Daoy (cell line): ENCODE measurements around the gene TPR. TPM values are rescaled to one million over a fixed set of nuclear protein-coding genes. Genes with fewer than 3 reads are reported as not detected.

Experiments
- DNase-seq: peaks from one replicate; pipeline ENCODE4 v3.0.0-alpha.2; 2015; ENCODE audit warnings: low read depth
- total RNA-seq: library from RNA; depleted of rRNA; stranded (reverse); fragments of >200 nt; shearing (Covaris generic); gene quantifications from 2 replicates; pipeline ENCODE4 v1.2.3, GENCODE V29; 2014

TPR gene
- total RNA-seq, 1 experiment from 2014 or later, result 75.1 TPM

- no peak for DNase-seq
These were observed 47.7 kb downstream of the TPR start for GRCh38 chr1:186327331-186327730.

GRCh38 chr1:186326009-186326408 is 49.0 kb downstream of the TPR start:
- DNase-seq, result no peak

- DNase-seq, result no peak
These were observed 49.8 kb downstream of the TPR start for GRCh38 chr1:186325239-186325638.

GRCh38 chr1:186323865-186324264 is 51.2 kb downstream of the TPR start:
- no peak for DNase-seq

DNA sequence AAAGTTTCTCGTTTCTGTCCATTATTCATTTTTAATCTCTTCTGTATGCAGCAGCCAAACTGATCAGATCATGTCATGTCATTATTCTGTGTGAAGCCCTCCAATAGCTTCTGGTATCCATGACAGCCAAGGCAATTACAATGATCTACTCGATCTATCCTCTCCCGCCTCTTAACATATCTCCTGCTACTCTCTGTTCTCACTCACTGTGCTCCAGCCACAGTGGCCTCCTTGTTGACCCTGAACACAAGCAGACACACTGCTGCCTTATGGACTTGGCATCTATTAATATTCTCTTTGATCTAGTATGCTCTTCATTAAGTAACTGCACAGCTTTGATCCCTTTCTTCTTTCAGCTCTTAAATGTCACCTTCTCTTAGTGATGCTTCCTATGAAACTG is 59.5 kb downstream of the TPR start:
- DNase-seq, result no peak

DNA sequence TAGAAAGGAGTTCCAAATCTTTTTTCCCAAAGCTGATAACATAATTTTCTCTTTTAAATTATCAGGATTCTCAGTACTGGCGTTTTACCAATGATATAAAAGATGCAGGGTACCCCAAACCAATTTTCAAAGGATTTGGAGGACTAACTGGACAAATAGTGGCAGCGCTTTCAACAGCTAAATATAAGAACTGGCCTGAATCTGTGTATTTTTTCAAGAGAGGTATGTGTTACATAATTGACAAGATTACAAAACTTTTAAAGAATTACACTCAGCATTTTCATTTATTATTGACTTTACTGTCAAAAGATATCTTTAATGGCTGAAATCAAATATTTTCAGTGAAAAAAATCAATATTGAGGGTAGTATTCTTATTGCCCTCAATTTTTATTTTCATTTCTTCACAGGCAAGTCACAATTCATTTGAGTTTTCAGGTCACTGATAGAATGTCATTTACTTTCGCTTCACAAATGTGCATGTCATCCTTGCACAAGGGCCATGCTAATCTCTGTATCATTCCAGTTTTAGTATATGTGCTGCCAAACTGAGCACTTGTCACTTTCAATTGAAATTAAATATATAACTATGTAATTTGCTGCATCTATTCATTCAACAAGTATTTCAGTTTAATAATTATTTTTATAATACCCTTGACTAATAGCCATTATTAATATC is 63.5 kb downstream of the TPR start:
- DNase-seq, result no peak

GRCh38 chr1:186310307-186310706 is 64.7 kb downstream of the TPR start:
- DNase-seq, result no peak

- no peak for DNase-seq
These were observed 66.6 kb downstream of the TPR start for GRCh38 chr1:186308264-186309060.

DNA sequence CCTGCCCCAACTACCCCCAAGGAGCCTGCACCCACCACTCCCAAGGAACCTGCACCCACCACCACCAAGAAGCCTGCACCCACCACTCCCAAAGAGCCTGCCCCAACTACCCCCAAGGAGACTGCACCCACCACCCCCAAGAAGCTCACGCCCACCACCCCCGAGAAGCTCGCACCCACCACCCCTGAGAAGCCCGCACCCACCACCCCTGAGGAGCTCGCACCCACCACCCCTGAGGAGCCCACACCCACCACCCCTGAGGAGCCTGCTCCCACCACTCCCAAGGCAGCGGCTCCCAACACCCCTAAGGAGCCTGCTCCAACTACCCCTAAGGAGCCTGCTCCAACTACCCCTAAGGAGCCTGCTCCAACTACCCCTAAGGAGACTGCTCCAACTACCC is 67.6 kb downstream of the TPR start:
- DNase-seq, result no peak

GRCh38 chr1:186306533-186306932 is 68.5 kb downstream of the TPR start:
- no peak for DNase-seq

DNA sequence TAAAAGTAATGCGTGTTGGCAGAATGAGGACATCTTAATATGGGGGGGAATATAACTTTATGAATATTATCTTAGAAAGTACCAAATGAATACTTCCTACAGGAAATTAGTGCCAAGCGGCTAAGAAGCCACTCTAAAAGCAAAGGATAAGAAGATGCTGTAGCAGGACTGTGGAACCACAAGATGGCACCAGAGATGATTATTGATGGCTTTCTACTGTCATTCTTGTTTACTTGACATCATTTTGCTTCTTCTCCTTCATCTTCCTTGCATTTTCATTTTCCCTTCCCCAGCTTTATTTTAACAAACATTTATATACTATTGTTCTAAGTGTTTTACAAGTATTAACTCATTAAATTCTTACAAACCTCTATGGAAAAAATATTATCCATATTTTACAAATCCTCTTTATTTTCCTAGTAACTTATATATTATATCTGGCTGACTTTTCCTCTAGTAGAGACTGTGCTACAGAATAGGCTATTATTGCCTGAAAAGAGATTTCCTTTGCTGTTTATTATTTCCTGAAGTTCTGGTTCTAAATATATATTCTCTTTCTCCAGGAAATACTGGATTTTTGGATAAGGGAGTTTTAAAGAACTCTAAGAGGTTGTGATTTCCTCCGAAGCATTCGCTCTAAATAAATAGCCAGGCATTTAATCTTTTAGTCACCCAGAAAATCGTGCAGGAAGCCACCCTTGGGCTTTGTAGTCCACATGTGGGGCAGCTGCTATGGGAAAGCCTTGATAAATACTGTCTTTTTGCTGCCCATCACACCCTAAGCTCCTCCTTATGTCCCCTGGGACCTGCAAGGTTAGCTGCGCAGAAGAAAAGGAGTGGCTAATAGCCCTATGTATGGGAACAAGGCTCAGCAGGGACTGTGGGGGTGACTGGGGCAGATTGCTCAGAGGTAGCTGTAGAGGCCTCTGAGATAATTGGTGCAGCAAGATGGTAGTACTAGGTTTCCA is 69.8 kb downstream of the TPR start:
- DNase-seq, result peak; percentile 19

GRCh38 chr1:186303911-186304310 is 71.1 kb downstream of the TPR start:
- no peak for DNase-seq

- no peak for DNase-seq
These were observed 72.6 kb downstream of the TPR start for GRCh38 chr1:186302381-186302920.

DNA sequence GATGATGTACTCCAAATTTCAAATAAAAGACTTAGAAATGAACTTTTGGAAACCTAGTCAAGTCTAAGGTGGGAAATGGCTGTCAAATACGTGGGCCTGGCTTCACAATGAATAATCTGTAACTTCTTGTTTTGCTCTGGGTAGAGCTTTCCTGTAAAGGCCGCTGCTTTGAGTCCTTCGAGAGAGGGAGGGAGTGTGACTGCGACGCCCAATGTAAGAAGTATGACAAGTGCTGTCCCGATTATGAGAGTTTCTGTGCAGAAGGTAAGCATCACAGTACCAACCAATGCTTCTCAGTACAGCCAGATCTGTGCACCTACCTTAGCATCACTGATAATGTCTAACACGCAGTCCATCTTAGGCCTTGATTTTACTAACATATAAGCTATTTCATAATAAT is 73.6 kb downstream of the TPR start:
- DNase-seq, result no peak

GRCh38 chr1:186300056-186300455 is 75.0 kb downstream of the TPR start:
- no peak for DNase-seq

DNA sequence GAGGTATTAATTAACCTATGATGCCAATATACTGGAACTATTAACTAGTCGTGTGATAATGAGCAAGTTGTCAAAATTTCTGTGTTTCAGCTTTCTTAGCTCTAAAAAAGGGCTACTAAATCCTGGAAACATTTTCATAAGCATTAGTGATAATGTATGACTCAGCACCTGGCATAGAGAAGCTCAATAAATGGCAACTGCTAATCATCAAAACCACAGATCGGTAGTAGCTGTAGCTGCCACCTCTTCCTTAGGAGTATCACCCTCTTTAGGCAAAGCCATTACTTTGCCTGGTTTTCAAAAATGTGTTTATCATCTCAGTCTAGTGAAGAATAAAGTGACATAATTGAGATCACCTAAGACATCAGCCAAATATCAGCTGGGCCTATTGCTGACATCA is 75.5 kb downstream of the TPR start:
- DNase-seq, result no peak

- no peak for DNase-seq
These were observed 76.2 kb downstream of the TPR start for GRCh38 chr1:186298851-186299250.

DNA sequence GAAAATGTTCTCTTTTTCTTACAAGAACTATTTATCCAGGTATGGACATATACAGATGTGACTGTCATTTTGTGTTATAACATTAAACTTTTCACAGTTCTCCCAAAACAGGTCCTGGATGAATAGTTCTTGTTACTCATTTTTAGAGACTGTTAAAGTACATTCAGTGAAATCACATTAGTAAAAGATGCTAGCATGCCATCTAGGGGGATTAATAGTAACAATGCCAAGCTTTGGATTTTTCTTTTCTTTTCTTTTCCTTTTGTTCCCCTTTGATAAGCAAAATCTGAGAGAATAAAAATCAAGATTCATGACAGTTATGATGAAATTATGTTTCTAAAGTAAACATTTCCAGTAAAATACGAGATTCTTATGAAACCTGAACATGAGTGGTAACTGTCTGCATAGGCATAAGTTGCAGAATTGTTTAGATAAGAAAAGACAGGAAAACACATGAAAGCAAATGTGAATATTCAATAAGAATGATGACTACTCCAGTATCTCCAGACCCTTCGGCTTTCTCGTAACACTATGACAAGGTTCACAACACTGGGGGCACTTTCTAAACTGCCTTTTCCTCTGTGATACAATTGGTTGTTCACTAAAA is 77.5 kb downstream of the TPR start:
- DNase-seq, result no peak

DNA sequence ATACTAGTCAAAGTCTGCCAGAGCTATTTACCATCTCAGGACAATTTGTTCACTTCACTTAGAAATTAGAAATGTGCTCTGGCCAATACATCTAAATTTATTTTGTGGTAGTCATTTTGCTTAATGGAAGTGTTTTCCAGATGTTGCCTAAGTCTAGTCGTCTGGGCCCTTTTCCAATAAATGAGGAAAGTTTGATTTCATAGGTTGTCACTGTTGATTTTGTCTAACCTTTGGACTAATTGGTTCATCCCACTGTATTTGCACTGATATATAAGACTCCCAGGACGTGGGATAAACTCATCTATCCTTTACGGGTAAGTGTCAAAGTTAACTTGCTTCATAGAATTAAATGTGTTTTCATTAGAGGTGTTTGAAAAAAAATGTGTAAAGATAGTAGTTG is 79.1 kb downstream of the TPR start, which contains the start of gene PRG4:
PRG4 (plus strand) TSS at position 300 of the 400 bp plus-strand sequence.
- DNase-seq, result no peak

DNA sequence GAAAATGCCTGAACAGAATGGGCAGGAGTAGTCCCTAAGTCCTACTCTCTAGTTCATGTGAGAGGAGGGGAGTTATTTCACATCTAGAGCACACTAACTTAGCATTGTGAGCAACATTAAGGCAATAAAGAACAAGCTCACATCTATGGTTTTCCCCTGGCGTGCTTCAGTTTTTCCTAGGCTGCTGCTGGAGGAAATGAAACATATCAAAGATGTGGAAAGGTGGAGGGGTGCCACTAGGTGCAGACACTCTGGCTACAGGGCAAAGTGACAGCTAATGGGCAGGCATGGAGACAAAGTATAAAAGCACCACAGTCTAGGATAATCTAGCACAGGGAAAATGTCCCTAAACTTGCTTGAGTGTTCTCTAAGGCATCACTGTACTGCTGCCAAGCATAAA is 82.2 kb downstream of the TPR start:
- DNase-seq, result no peak

DNA sequence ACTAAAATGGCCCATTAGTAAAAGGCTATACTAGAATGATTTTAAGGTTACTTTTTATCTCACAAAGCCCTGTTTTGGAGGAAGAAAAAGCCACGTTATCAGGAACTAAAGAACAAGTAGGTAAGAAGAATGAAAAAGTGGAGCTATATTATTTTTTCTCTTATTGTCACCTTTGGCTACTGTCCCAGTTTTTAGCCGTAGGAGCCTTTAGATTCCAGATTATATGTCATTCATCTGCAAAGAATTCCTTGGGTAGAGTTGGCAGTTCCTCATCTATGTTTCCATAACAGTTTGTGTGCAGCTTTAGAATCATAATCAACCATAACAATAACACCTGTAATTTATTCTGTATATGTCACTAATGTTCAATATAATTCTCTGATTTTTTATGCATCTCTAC is 83.8 kb downstream of the TPR start:
- no peak for DNase-seq
